H1 (cell line): Measurements from ENCODE around the gene APEX2. TPM values are rescaled to one million over a fixed set of nuclear protein-coding genes. Genes with fewer than 3 reads are reported as not detected.

Experiments used
- CTCF ChIA-PET: fragments of 300-600 bp; sonication (Branson Sonifier 250); formaldehyde crosslinking; loops from one replicate; lab custom pipeline; 2021; ENCODE audit not compliant: partially characterized antibody; lab: Charles Lee
- POLR2A ChIA-PET: fragments of 300-600 bp; sonication (Branson Sonifier 250); formaldehyde crosslinking; loops from one replicate; lab custom pipeline; 2021; ENCODE audit warnings: inconsistent platforms; ENCODE audit not compliant: partially characterized antibody; lab: Charles Lee
- DNase-seq, 2 experiments: peaks; one replicate each; pipeline versions ENCODE4 v3.0.0 to v3.0.0-alpha.2; 2010 to 2022; ENCODE audit warnings: low spot score in 2 of 2, low read depth in 1 of 2, mixed read lengths in 1 of 2
- FAIRE-seq: peaks from 2 replicates; lab custom pipeline; 2011; peaks lifted over from hg19 to GRCh38; lab: Jason Lieb, UNC
- H2AFZ ChIP-seq: 2 replicates; pipeline ENCODE4 v1.8.1; 2012; ENCODE audit warnings: low read length, inconsistent platforms
- H2AK5ac ChIP-seq: 2 replicates; pipeline ENCODE4 v1.6.1; 2013; ENCODE audit warnings: low read depth, low read length
- H2BK120ac ChIP-seq: replicated peaks from 2 replicates; pipeline ENCODE3; 2013; ENCODE audit warnings: low read depth, low read length, inconsistent platforms
- H2BK12ac ChIP-seq: 2 replicates; pipeline ENCODE4 v1.6.1; 2013; ENCODE audit warnings: low read depth, low read length
- H2BK15ac ChIP-seq: 2 replicates; pipeline ENCODE4 v1.6.1; 2013; ENCODE audit warnings: low read length
- H2BK20ac ChIP-seq: 2 replicates; pipeline ENCODE4 v1.6.1; 2013; ENCODE audit warnings: low read length
- H2BK5ac ChIP-seq: 2 replicates; pipeline ENCODE4 v1.6.1; 2013; ENCODE audit warnings: low read depth, low read length
- H3K14ac ChIP-seq: 2 replicates; pipeline ENCODE4 v1.6.1; 2013; ENCODE audit warnings: inconsistent platforms; ENCODE audit not compliant: insufficient read length
- H3K18ac ChIP-seq: 2 replicates; pipeline ENCODE4 v1.6.1; 2013; ENCODE audit warnings: low read length; ENCODE audit errors: extremely low read depth
- H3K23ac ChIP-seq: 2 replicates; pipeline ENCODE4 v1.6.1; 2013; ENCODE audit warnings: inconsistent platforms; ENCODE audit not compliant: insufficient read length
- H3K23me2 ChIP-seq: 2 replicates; pipeline ENCODE4 v1.6.1; 2013; ENCODE audit warnings: low read depth, low read length
- H3K27ac ChIP-seq: 2 replicates; pipeline ENCODE4 v1.6.1; 2011; ENCODE audit warnings: low read depth, low read length, inconsistent platforms
- H3K27me3 ChIP-seq, 4 experiments: replicated peaks in 1 of 4; 1 replicate in 1 of 4; 2 replicates in 3 of 4; pipeline versions ENCODE4 v1.6.1 to v1.8.1; 2011 to 2013; ENCODE audit warnings: low read length in 3 of 4, mild to moderate bottlenecking in 3 of 4, inconsistent platforms in 2 of 4, mixed read lengths in 2 of 4, moderate library complexity in 1 of 4; ENCODE audit not compliant: control insufficient read depth in 3 of 4, insufficient read depth in 3 of 4; ENCODE audit errors: extremely low read depth in 1 of 4
- H3K36me3 ChIP-seq, 4 experiments: 2 replicates each; pipeline versions ENCODE4 v1.6.1 to v1.8.1; 2011 to 2013; ENCODE audit warnings: mild to moderate bottlenecking in 4 of 4, low read length in 3 of 4, moderate library complexity in 2 of 4, control low read depth in 1 of 4, inconsistent platforms in 1 of 4; ENCODE audit not compliant: insufficient read depth in 4 of 4, control insufficient read depth in 2 of 4
- H3K4ac ChIP-seq: replicated peaks from 2 replicates; pipeline ENCODE3; 2013; ENCODE audit warnings: low read length, low read depth, mixed read lengths, inconsistent platforms; ENCODE audit not compliant: insufficient read length
- H3K4me1 ChIP-seq, 4 experiments: replicated peaks in 1 of 4; 1 replicate in 1 of 4; 2 replicates in 3 of 4; pipeline versions ENCODE4 v1.6.1 to v1.8.1; 2011 to 2013; ENCODE audit warnings: low read length in 3 of 4, inconsistent platforms in 2 of 4, mixed read lengths in 1 of 4; ENCODE audit not compliant: insufficient read depth in 4 of 4, control insufficient read depth in 3 of 4
- H3K4me2 ChIP-seq, 2 experiments: 2 replicates each; pipeline versions ENCODE4 v1.6.1 to v1.8.1; 2011 to 2013; ENCODE audit warnings: low read depth in 2 of 2, low read length in 2 of 2, control low read depth in 1 of 2, inconsistent platforms in 1 of 2, mild to moderate bottlenecking in 1 of 2; ENCODE audit not compliant: insufficient read depth in 1 of 2
- H3K4me3 ChIP-seq, 4 experiments: fragments of 200-600, 300-600 bp in 1 of 4; sonication (generic), shearing (Covaris generic), sonication (Bioruptor Twin) in 1 of 4; 2 replicates each; pipeline versions ENCODE4 v1.5.1 to v1.8.1; 2011 to 2016; ENCODE audit warnings: low read length in 4 of 4, low read depth in 3 of 4, control low read depth in 2 of 4, inconsistent platforms in 2 of 4, mild to moderate bottlenecking in 2 of 4, mixed read lengths in 1 of 4, moderate library complexity in 1 of 4; ENCODE audit not compliant: insufficient read depth in 2 of 4; ENCODE audit errors: extremely low read depth in 1 of 4
- H3K56ac ChIP-seq: replicated peaks from 2 replicates; pipeline ENCODE3; 2013; ENCODE audit warnings: low read depth, mild to moderate bottlenecking, mixed read lengths, low read length, inconsistent platforms; ENCODE audit not compliant: insufficient read length
- H3K79me1 ChIP-seq: 2 replicates; pipeline ENCODE4 v1.6.1; 2013; ENCODE audit warnings: low read depth, low read length, control low read depth
- H3K79me2 ChIP-seq, 2 experiments: 2 replicates each; pipeline versions ENCODE4 v1.6.1 to v1.8.1; 2012 to 2013; ENCODE audit warnings: low read length in 2 of 2, mild to moderate bottlenecking in 2 of 2, inconsistent platforms in 1 of 2; ENCODE audit not compliant: insufficient read depth in 2 of 2, control insufficient read depth in 1 of 2
- H3K9ac ChIP-seq, 4 experiments: replicated peaks in 1 of 4; 1 replicate in 1 of 4; 2 replicates in 3 of 4; pipeline versions ENCODE4 v1.6.1 to v1.8.1; 2011 to 2013; ENCODE audit warnings: low read depth in 3 of 4, low read length in 3 of 4, control low read depth in 2 of 4, mild to moderate bottlenecking in 2 of 4, moderate library complexity in 2 of 4, inconsistent platforms in 1 of 4; ENCODE audit errors: extremely low read depth in 1 of 4
- H3K9me3 ChIP-seq, 2 experiments: 2 replicates each; pipeline versions ENCODE4 v1.6.1 to v1.8.1; 2012 to 2013; ENCODE audit warnings: mild to moderate bottlenecking in 2 of 2, moderate library complexity in 2 of 2, control low read depth in 1 of 2, inconsistent platforms in 1 of 2, low read depth in 1 of 2, low read length in 1 of 2, mixed read lengths in 1 of 2; ENCODE audit not compliant: insufficient read depth in 2 of 2
- H4K20me1 ChIP-seq, 2 experiments: replicated peaks in 1 of 2; 2 replicates each; pipeline versions ENCODE3 to v1.8.1; 2011 to 2013; ENCODE audit warnings: inconsistent platforms in 2 of 2, low read length in 2 of 2, mild to moderate bottlenecking in 1 of 2; ENCODE audit not compliant: insufficient read depth in 2 of 2, control insufficient read depth in 1 of 2
- H4K5ac ChIP-seq: 2 replicates; pipeline ENCODE4 v1.6.1; 2013; ENCODE audit warnings: low read length, low read depth, mixed read lengths, inconsistent platforms; ENCODE audit not compliant: insufficient read length
- H4K8ac ChIP-seq: 2 replicates; pipeline ENCODE4 v1.8.0; 2013; ENCODE audit warnings: mild to moderate bottlenecking, moderate library complexity, low read length, inconsistent platforms; ENCODE audit not compliant: insufficient read depth; ENCODE audit errors: extremely low read depth
- H4K91ac ChIP-seq: replicated peaks from 2 replicates; pipeline ENCODE3; 2013; ENCODE audit warnings: low read length, mixed read lengths, inconsistent platforms; ENCODE audit not compliant: insufficient read length
- CEBPB ChIP-seq: IDR thresholded peaks from 2 replicates; pipeline ENCODE4 v1.6.1; 2012; ENCODE audit warnings: low read depth, low read length
- CHD1 ChIP-seq: IDR thresholded peaks from 2 replicates; pipeline ENCODE4 v1.6.1; 2012; ENCODE audit warnings: low read depth, low read length, improper control_type of control experiment
- FOSL1 ChIP-seq: IDR thresholded peaks from 2 replicates; pipeline ENCODE4 v1.6.1; 2011; ENCODE audit warnings: mild to moderate bottlenecking, low read depth, low read length, moderate library complexity; ENCODE audit not compliant: insufficient read depth
- GABPA ChIP-seq: IDR thresholded peaks from 2 replicates; pipeline ENCODE4 v1.6.1; 2011; ENCODE audit warnings: mild to moderate bottlenecking, low read length, moderate library complexity, borderline replicate concordance; ENCODE audit not compliant: insufficient read depth
- PHF8 ChIP-seq: fragments of 200-600 bp; sonication (generic); conservative IDR thresholded peaks from 2 replicates; pipeline ENCODE4 v1.7.1; 2012; ENCODE audit warnings: low read depth, mild to moderate bottlenecking, inconsistent platforms, low read length, moderate library complexity
- TAF7 ChIP-seq: optimal IDR thresholded peaks from 2 replicates; pipeline ENCODE3; 2011; ENCODE audit warnings: low read depth, mild to moderate bottlenecking, inconsistent platforms, low read length, moderate library complexity, borderline replicate concordance
- TBP ChIP-seq: IDR thresholded peaks from 2 replicates; pipeline ENCODE4 v1.6.1; 2011; ENCODE audit warnings: low read depth, low read length, improper control_type of control experiment
- polyA plus RNA-seq, 7 experiments: library from polyadenylated mRNA; depleted of rRNA in 3 of 7; stranded (reverse) in 5 of 7; unstranded in 2 of 7; fragments of >200 nt in 5 of 7; fragments of 200-250 nt in 2 of 7; gene quantifications; 1 replicate in 5 of 7; 2 replicates in 1 of 7; 4 replicates in 1 of 7; pipeline versions ENCODE4 v1.2.1 to v1.2.3, GENCODE V29; 2011 to 2013; ENCODE audit warnings: missing spikeins in 2 of 7, mixed read lengths in 2 of 7
- total RNA-seq: library from RNA; stranded (reverse); fragmentation: NEBNext Ultra II Directional; extraction: Animal tissue kit (Norgen Biotek cat#: 25700); gene quantifications from 2 replicates; pipeline ENCODE4 v1.2.1, GENCODE V29; 2021

Gene APEX2
- total and polyA plus RNA-seq, 2 of the 8 experiments (the other 6 are each of a cell fraction or from before 2014, with no cell fraction given): 18.9 to 36.4 TPM

DNA sequence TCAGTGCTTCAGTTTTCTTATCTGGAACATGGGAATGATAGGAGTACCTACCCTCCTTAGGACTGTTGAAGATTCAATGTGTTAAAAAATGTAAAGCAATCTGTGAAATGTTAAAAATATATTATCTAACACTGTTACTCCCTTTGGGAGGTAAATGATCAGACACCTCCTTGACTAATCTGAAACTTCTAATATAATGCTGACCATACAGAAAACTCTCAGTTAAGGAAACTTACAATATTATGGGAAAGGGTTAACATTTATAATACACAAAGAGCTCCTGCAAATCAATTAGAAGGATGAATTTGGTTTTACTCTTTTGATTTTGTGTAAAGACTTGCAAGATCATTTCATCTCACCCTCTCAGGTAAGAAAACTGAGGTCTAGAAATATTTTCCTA, 4.5 kb upstream of the APEX2 start:
- Histone ChIP-seq H2BK120ac (no peak overlapping the region), H3K79me2 (peaks cover 0 to 4% of the 10 kb centered on the region in 2 experiments; a peak in 2 of 4 replicates), H3K9ac (no peak overlapping the region), H3K4ac (no peak overlapping the region), H3K9me3 (no peaks in the 10 kb centered on the region), H2BK15ac (no peak overlapping the region), H3K4me3 (no peak overlapping the region), H4K5ac (no peak overlapping the region), H3K27me3 (no peaks in the 10 kb centered on the region), H2AK5ac (no peak overlapping the region), H3K56ac (no peak overlapping the region), H3K14ac (no peak overlapping the region), H2BK5ac (no peak overlapping the region), H4K20me1 (no peaks in the 10 kb centered on the region), H3K27ac (no peak overlapping the region), H3K79me1 (no peaks in the 10 kb centered on the region), H3K36me3 (no peaks in the 10 kb centered on the region), H3K4me2 (no peak overlapping the region), H4K8ac (no peak overlapping the region), H4K91ac (no peak overlapping the region), H3K18ac (no peak overlapping the region), H3K4me1 (no peaks in the 10 kb centered on the region), H2BK12ac (no peak overlapping the region), H3K23me2 (peaks cover 4% of the 10 kb centered on the region; the same call in 1 of the 2 replicates), H2AFZ (no peak overlapping the region), H3K23ac (no peak overlapping the region), H2BK20ac (no peak overlapping the region)
- TF ChIP-seq CEBPB (no peak), TBP (no peak), CHD1 (no peak), PHF8 (no peak), GABPA (no peak), TAF7 (no peak), FOSL1 (no peak)
- FAIRE-seq: no peak
- DNase-seq: no peak
- ChIA-PET POLR2A (no interaction called here), CTCF (no interaction called here)
